GDM1 (cell line): ENCODE data around the gene STXBP2.
"Not testable (repeated sequence)": the region's sequence is repeated elsewhere in the genome, so short reads cannot be mapped to it uniquely, and the experiment has no call there.

Experiments used
- DNase-seq: peaks from one replicate; lab custom pipeline; 2025; lab: John Stamatoyannopoulos, UW

STXBP2 gene

DNA sequence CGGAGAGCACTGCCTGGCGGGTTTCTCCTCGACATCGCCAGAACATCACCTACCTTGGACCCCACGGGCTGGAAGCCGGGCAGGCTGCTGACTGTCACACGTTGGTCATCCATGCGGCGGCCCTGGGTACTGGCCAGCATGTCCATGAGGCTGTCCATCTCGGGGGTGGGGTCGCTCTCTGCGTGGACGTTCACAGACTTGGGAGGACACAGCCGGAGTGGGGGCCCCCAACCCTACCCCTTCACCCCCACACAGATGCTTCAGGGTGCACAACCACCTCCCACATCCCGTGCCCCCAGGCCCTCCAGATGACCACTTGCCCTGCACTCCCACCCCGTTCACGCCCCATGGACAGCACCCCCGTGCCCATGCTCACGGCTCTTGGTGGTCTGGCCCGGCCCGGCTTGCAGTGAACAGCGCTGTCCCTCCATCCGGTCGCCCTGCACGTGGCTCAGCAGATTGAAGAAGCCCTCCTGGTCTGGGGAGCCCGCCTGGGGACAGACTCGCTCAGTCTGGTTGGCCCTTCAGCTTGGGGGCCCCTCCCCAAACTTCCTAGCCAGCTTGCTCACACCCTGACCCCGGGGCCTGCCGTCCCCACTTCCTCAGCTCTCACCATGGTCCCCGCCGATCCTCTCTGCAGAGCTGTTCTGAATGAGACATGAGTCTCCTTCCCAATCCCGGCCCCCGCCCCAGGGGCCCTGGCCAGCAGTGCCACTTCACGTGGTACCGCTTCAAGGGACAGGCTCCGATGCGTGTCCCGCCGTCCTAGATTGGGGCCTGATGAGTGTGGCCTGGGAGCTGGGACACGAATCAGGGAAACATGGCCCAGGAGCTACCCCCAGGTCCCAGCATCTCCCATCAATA lies 4.3 kb upstream of the STXBP2 start:
- DNase-seq, result no peak

DNA sequence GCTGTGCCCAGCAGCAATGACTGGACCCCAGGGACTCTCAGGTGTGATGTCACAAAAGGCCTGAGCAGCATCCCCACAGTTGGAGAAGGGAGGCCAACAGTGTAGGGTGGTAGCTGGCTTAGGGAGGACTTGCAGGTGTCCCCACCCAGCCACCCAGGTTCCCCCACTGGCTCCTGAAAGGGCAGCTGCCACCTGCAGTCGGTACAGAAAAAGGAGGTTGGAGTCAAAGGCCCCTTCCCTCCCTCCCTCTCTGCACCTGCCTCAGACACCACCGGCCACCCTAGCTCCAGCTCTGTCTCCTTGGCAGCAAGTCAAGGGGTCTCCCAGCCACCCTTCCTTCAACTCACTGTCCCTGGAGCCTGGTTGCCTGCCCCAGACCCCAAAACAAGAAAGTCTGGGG lies 3.2 kb upstream of the STXBP2 start, which contains the start of gene PCP2:
Gene PCP2 (minus strand): TSS at position 22 of the 400 bp plus-strand sequence. CDS start 262 bp downstream, outside the sequence.
- DNase-seq, result no peak

DNA sequence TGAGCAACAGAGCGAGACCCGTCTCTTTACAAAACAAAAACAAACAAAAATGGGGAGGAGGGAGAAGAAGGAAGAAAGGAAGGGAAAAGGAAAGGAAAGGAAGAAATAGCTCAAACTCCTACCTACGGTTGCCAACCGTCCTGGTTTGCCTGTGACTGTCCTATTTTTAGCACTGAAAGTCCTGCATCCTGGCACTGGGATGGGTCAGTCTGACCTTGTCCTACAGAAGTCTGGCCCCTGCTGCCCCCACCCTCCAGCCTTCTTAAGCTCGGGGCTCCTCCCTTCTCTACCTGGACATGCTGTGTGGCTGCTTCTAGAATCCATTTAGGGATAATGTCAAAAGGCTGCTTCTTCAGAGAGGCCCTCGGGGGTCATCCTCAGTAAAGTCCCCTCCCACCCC lies 1.2 kb upstream of the STXBP2 start:
- no peak for DNase-seq

DNA sequence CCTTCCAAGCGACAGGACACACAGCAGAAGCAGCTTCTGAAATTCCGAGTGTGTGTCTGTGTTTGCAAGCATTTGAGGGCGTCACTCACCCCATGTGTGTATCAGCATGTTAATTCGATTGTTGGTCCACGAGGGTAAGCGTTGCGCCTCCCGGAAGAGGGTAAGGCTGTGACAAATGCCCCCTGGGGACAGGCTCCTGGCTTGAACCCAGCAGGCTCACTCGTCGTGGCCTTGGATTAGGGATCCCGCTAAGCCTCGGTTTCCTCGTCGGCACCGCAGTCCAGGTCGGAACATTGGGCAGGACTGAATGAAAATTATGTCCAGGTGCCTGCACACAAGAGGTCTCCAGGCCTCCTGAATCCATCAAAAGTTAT lies 606 bp upstream of the STXBP2 start:
- DNase-seq, result no peak

DNA sequence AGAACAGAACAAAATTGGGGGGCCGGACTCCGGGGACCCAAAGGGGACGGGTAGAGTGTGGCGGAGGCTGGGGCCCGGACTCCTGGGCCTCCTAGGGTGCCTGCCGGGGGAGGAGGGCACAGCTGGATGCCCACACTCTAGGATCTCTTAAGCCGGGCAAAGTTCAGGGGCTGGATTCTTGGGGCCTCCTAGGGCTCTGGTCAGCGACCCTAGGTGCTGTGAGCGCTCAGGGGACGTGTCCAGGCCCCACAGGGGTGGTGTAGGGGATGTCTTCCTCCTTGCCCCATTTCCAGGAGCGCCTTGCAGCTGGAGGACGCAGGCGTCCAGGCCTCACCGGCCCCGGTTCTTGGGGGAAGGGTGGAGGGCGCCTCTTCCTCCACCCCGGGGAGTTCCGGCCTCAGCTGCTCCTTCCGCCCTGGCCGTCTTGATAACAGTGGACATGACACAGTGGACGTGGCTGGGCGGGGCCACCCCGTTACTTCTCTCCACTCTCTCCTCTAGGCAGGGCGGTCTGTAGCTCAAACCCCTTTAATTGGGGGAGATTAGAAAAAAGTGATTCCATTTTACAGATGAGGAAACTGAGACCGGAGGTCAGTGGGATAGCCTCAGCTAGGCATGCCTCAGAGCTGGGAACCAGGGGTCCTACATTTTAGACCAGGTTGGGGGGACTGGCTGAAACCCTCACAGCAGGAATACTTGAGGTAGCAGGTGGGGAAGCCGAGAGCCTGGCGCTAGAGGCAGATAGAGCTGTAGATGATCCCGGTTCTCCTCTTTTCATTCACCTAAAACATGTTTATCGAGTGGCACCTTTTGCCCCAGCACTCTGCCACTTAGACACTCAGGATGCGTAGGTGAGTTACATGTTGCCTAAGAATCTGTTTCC lies 705 bp downstream of the STXBP2 start:
- no peak for DNase-seq

DNA sequence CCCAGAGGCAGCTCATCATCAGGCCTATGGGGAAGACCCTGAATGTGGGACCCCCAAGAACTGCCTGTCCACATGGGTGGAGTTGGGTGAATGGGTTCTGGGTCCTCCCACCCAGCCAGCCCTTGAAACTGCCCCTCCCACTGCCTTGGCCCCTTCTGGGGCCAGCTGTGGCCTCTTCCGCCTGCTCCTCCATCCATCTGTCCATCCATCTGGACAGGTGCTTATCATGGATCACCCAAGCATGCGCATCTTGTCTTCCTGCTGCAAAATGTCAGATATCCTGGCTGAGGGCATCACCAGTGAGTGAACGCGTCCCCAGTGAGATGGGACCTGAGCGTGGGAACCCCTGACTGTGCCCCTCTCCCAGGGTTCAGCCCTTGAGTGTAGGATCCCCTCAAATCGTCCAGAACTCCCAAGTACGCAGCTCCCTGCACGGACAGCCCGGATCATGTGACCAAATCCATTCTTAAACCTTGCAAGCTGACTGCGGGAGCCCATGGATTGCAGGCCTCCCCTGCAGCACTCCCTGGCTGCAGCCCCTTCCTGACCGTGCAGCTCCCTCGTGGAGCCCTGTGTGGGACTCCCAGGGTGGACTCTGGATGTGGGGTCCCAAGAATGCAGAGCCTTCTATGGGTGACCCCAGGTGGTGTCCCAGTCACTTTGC lies 2.0 kb downstream of the STXBP2 start:
- no peak for DNase-seq

DNA sequence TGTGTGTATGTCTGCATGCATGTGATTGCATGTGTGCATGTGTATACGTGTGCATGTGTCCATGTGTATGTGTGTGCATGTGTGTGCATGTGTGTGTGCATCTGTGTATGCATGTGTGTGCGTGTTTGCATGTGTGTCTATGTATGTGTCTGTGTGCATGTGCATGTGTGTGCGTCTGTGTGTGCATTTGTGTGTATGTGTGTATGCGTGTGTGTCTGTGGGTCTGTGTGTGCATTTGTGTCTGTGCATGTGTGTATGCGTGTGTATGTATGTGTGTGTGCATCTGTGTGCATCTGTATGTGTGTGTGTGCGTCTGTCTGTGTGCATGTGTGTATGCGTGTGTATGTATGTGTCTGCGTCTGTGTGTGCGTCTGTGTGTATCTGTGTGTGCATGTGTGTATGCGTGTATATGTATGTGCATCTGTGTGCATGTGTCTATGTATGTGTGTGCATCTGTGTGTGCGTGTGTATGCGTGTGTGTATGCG lies 3.0 kb downstream of the STXBP2 start:
- DNase-seq, result no peak

DNA sequence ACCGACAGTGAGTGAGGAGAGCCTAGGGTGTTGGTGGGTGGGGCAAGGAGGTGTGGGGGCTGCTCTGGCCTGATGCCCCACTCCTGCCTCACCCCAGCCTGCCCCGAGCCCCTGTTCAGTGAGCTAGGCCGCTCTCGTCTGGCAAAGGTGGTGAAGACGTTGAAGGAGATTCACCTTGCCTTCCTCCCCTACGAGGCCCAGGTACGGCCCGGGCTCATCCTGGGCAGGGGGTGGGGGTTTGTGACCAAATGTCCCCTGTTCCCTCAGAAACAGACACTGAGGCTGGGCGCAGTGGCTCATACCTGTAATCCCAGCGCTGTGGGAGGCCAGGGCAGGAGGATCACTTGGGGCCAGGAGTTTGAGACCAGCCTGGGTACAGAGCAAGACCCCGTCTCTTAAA lies 3.9 kb downstream of the STXBP2 start:
- DNase-seq, result no peak

DNA sequence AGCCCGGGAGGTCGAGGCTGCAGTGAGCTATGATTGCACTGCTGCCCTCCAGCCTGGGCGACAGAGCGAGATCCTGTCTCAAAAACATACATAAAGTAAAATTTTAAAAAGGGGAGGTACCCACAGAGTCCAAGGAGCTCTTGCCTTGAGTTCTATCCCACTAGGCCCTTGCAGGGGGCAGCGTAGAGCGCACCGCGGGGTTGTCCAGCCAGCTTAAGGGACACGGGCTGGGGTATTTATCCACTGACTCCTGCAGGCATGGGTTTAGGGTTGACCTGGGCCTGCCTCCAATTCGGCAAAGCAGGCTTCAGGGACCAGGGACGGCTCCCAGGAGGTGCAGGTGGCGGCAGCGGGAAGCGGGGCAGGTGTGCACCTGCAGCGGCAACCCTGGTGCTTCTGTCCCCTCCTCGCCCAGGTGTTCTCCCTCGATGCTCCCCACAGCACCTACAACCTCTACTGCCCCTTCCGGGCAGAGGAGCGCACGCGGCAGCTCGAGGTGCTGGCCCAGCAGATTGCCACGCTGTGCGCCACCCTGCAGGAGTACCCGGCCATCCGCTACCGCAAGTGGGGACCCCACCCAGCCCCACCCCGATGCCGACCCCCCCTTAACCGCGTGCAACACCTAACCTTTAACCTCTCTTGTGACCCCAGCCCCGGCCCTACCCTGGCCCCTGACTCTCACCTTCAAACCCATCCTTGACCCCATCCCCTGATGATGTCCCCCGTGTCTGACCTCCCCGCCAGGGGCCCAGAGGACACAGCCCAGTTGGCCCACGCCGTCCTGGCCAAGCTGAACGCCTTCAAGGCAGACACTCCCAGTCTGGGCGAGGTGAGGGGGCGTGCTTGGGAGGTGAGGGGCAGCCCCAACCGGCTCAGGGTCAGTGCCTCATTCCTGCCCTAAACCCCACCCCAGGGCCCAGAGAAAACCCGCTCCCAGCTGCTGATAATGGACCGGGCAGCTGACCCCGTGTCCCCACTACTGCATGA lies 4.7 kb downstream of the STXBP2 start:
- DNase-seq, result no peak

DNA sequence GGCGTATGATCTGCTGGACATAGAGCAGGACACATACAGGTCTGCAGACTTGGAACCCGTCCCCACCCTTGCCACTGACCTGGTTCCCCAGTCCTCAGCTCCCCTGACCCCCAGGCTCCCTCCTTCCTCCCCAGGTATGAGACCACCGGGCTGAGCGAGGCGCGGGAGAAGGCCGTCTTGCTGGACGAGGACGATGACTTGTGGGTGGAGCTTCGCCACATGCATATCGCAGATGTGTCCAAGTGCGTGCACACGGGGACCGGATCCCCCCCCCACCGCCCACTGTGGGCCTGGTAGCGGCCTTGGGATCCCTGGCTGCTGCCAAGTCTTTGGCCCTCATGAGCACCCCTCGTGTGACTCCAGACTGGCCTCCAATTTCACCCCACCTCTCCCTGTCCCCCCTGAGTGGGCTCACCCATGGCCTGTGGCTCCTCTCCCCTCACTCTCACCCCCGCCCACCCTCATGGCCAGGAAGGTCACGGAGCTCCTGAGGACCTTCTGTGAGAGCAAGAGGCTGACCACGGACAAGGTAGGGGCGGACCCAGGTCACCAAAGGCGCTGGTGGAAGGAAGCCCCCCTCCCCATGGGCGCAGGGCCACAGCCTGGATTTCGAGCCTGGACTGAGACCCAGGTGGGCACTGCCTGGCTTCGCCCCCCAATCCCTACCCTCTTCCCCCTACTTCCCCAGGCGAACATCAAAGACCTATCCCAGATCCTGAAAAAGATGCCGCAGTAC lies 5.6 kb downstream of the STXBP2 start:
- DNase-seq, result no peak

DNA sequence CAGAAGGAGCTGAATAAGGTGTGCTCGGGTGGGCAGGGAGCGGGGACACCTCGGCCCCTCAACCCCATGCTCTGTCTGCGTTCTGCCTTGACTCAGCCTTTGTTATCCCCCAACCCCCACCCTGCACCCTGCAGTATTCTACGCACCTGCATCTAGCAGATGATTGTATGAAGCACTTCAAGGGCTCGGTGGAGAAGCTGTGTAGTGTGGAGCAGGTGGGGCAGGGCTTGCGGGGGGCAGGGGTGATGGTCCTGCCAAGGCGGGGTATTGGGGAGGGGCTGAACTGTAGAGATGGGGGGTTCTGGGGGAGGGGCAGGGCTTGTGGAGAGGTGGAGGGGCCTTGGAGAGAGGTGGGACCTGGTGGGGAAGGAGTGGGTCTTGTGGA lies 6.1 kb downstream of the STXBP2 start:
- no peak for DNase-seq

DNA sequence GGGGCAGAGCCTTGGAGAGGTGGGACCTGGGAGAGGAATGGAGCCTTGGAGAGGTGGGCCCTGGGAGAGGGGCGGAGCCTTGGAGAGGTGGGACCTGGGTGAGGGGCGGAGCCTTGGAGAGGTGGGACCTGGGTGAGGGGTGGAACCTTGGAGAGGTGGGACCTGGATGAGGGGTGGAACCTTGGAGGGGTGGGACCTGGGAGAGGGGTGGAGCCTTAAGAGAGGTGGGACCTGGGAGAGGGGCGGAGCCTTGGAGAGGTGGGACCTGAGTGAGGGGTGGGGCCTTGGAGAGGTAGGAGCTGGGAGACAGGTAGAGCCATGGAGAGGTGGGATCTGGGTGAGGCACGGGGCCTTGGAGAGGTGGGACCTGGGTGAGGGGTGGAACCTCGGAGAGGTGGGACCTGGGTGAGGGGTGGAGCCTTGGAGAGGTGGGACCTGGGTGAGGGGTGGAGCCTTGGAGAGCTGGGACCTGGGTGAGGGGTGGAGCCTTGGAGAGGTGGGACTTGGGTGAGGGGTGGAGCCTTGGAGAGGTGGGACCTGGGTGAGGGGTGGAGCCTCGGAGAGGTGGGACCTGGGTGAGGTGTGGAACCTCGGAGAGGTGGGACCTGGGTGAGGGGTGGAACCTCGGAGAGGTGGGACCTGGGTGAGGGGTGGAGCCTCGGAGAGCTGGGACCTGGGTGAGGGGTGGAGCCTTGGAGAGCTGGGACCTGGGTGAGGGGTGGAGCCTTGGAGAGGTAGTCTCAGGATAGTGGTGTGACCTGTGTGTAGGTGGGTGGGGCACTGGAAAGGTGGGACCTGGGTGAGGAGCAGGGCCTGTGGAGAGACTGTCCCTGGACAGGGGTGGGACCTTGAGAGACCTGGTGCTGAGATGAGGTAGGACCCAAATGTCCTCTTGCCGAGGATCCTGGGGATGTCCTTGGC lies 7.0 kb downstream of the STXBP2 start:
- DNase-seq, result not testable (repeated sequence)

DNA sequence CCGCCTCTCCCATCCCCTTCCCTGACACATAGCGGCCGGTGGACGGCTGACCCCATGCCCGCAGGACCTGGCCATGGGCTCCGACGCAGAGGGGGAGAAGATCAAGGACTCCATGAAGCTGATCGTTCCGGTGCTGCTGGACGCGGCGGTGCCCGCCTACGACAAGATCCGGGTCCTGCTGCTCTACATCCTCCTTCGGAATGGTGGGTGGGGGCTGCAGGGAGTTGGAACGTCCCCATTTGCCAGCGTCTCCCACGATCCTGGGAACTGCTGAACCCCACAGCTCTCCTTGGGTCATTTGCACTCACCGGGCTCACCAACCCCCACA lies 7.6 kb downstream of the STXBP2 start:
- no peak for DNase-seq

DNA sequence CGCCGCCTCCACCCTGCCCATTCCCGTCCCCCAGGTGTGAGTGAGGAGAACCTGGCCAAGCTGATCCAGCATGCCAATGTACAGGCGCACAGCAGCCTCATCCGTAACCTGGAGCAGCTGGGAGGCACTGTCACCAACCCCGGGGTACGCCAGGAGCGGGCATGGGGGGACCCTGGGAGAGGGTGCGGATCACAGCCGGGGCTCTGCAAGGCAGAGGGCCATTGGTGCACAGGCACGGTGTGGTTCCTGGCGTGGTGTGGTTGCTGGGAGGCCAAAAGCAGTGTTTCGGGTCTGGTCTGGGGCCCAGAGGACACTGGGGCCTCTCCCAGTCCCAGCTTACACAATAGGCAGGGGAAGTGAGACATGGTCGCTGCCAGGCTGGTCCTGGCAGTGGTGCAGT lies 8.3 kb downstream of the STXBP2 start:
- no peak for DNase-seq

DNA sequence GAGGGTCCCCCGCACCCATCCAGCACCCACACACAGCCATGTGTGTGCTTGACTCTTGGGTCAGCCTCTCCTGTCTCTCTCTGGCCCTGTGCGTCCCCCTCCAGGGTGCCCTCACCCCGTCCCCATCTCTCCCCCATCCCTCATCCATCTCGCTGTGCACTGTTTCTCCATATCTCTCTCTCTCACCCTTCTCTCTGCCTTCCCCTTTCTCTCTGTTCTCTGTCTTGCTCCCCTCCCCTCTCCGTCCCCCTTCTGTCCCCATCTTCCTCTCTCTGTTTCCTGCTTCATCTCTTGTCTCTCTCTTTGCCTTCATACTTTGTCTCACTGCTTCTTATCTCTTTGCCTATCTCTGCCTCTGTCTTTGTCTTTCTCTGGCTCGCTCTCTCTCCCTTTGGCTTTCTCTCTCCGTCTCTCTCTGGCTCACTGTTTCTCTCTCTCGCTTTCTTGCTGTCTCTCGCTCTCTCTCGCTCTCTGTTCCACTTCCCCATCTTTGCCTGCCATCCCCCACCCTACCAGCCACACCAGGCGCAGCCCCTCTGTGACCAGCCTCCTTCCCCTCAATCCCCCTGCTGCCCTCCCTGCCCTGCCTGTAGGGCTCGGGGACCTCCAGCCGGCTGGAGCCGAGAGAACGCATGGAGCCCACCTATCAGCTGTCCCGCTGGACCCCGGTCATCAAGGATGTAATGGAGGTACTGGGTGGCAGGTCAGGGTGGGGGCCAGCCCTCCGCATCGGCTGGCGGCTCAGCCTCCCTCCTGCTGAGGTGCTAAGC lies 8.9 kb downstream of the STXBP2 start:
- no peak for DNase-seq

DNA sequence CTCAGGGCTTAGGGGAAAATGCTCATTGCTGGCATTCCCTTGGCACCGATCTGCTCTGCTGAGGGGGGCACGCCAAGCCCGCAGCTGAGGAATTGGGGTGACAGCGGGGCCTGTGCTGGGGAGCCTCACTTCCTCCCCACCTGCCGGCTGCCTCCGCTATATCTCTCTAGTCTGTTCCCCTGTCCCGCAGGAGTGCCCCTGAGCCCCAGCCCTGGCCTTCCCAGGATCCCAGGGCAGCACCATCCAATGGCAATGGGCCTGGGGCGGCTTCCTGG lies 9.5 kb downstream of the STXBP2 start:
- DNase-seq, result no peak

DNA sequence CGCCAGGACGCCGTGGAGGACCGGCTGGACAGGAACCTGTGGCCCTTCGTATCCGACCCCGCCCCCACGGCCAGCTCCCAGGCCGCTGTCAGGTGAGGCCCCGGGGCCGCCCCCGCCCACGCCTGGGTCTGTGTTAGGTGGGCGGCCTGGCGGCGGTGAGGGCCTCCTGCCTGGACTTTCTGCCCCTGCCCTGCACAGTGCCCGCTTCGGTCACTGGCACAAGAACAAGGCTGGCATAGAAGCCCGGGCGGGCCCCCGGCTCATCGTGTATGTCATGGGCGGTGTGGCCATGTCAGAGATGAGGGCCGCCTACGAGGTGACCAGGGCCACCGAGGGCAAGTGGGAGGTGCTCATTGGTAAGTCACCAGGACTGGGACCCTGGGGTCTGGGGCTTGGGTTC lies 10.2 kb downstream of the STXBP2 start:
- DNase-seq, result no peak

DNA sequence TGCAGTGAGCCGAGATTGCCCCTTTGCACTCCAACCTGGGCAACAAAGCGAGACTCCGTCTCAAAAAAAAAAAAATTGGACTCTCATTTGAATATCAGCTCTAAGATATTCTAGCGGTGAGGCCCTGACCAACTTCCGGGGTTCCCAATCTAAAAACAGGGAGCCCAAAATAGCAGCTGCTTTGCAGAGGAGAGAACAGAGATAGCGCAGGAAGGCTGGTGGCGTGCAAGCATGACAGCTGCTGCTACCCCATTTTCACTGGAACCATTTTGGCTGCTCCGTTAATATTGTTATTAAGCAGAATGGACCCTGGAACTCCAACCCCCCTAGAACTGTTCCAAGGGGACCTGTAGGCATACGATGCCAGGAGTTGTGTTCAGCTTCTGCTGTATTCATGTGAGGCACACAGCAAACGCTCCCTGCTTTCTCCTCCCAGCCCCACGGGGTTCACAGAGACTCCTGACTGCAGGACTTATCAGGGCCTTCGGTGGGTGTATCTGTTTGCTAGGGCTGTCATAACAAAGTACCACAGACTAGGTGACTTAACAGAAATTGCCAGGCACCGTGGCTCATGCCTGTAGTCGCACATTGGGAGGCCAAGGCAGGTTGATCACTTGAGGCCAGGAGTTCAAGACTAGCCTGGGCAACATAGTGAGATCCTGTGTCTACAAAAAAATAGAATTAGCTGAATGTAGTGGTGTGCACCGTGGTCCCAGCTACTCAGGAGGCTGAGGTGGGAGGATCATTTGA lies 11.5 kb downstream of the STXBP2 start:
- no peak for DNase-seq
